ENCODE data around the gene GET4. TPM values are rescaled to one million over a fixed set of nuclear protein-coding genes. Genes with fewer than 3 reads are reported as not detected.
"Not testable (repeated sequence)": the region's sequence is repeated elsewhere in the genome, so short reads cannot be mapped to it uniquely, and the experiment has no call there.

The GET4 gene
- total RNA-seq, 4 donors from 2014 or later, result 29.7 to 93.3 (median 56.8) TPM

DNA sequence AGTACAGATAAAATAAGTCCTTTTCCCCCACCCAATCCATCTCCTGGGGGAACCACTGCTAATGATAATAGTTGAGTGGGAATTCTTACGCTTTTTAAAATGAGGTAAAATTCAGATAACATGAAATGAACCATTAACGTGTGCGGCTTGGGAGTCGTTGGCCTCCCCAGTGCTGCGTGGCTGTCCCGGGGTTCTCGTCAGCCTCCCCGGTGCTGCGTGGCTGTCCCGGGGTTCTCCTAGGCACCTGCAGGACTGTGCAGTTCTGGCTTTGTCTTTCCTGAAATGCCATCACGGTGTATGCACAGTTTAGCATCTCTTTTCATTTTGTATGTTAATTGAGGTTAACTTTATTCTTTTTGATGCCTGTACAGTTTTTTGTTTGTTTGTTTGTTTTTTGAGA is 30.6 kb upstream of the GET4 start:
- no peak for DNase-seq
- peaks cover 0 to 7% (median 0%) of the 10 kb centered on the region in 4 donors for H3K4me1 ChIP-seq
- H3K9me3 ChIP-seq, result no peaks in the 10 kb centered on the region
- no peaks in the 10 kb centered on the region for H3K27me3 ChIP-seq
- no peak overlapping the region for H3K4me3 ChIP-seq
- no peak for TF ChIP-seq CTCF (IDR thresholded peaks at IDR 0.05)
- no peak for TF ChIP-seq POLR2A (IDR thresholded peaks at IDR 0.05)
- no peak overlapping the region for H3K27ac ChIP-seq
- H3K36me3 ChIP-seq, result peaks cover 0 to 66% (median 0%) of the 10 kb centered on the region in 3 donors

DNA sequence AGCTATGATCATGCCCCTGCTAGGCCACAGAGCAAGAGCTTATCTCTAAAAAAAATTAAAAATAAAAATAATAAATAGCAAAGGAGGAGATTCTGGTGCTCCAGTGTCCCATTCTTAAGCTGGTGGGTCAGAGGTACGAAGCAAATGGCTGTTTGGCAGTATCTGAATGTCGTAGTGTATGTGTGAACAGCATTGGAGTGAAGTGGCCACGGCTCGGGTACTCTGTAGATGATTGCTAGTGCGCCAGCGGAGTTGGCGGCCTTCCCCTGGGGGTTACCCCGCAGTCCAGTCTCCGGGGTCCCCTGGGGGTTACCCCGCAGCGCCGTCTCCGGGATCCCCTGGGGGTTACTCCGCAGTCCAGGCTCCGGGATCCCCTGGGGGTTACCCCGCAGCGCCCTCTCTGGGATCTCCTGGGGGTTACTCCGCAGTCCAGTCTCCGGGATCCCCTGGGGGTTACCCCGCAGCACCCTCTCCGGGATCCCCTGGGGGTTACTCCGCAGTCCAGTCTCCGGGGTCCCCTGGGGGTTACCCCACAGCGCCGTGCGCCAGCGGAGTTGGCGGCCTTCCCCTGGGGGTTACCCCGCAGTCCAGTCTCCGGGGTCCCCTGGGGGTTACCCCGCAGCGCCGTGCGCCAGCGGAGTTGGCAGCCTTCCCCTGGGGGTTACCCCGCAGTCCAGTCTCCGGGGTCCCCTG is 29.2 kb upstream of the GET4 start:
- H3K36me3 ChIP-seq, result peaks cover 0 to 70% (median 0%) of the 10 kb centered on the region in 3 donors
- not testable (repeated sequence) for H3K4me3 ChIP-seq, H3K9me3 ChIP-seq, H3K4me1 ChIP-seq, H3K27ac ChIP-seq, DNase-seq, H3K27me3 ChIP-seq

DNA sequence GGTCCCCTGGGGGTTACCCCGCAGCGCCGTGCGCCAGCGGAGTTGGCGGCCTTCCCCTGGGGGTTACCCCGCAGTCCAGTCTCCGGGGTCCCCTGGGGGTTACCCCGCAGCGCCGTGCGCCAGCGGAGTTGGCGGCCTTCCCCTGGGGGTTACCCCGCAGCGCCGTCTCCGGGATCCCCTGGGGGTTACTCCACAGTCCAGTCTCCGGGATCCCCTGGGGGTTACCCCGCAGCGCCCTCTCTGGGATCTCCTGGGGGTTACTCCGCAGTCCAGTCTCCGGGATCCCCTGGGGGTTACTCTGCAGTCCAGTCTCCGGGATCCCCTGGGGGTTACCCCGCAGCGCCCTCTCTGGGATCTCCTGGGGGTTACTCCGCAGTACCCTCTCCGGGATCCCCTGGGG is 28.6 kb upstream of the GET4 start:
- DNase-seq, H3K9me3 ChIP-seq, H3K4me1 ChIP-seq, H3K27ac ChIP-seq, H3K27me3 ChIP-seq, H3K4me3 ChIP-seq: not testable (repeated sequence)
- peaks cover 0 to 70% (median 0%) of the 10 kb centered on the region in 3 donors for H3K36me3 ChIP-seq

DNA sequence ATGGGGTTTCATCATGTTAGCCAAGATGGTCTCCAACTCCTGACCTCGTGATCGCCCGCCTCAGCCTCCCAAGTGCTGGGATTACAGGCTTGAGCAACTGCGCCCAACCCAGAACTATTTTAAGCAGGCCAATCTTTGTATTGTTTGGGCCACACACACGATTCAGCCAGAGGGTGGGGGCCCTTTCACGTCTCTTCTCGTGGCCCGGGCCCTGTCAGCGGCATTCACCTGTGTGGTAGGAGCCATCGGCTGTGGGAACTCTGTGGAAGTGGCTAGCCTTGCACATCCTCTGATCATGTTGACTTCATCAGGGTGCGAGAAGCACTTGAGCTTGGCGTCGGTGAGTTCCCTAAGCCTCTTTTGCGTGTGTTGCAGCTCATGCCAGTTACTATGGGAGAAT is 27.2 kb upstream of the GET4 start:
- DNase-seq, result no peak
- H3K4me1 ChIP-seq, result no peaks in the 10 kb centered on the region
- H3K27me3 ChIP-seq, result no peaks in the 10 kb centered on the region
- H3K9me3 ChIP-seq, result no peaks in the 10 kb centered on the region
- TF ChIP-seq POLR2A (IDR thresholded peaks at IDR 0.05) (no peak), CTCF (IDR thresholded peaks at IDR 0.05) (no peak)
- no peak overlapping the region for H3K27ac ChIP-seq
- no peak overlapping the region for H3K4me3 ChIP-seq
- peaks cover 0 to 70% (median 0%) of the 10 kb centered on the region in 3 donors for H3K36me3 ChIP-seq

- Histone ChIP-seq H3K27ac (no peak overlapping the region), H3K9me3 (no peaks in the 10 kb centered on the region), H3K4me3 (no peak overlapping the region), H3K4me1 (no peaks in the 10 kb centered on the region), H3K36me3 (peaks cover 0 to 70% (median 0%) of the 10 kb centered on the region in 3 donors), H3K27me3 (no peaks in the 10 kb centered on the region)
- no peak for DNase-seq
- TF ChIP-seq CTCF (IDR thresholded peaks at IDR 0.05) (no peak), POLR2A (IDR thresholded peaks at IDR 0.05) (no peak)
Measured at GRCh38 chr7:849781-850180, 26.6 kb upstream of the GET4 start.

DNA sequence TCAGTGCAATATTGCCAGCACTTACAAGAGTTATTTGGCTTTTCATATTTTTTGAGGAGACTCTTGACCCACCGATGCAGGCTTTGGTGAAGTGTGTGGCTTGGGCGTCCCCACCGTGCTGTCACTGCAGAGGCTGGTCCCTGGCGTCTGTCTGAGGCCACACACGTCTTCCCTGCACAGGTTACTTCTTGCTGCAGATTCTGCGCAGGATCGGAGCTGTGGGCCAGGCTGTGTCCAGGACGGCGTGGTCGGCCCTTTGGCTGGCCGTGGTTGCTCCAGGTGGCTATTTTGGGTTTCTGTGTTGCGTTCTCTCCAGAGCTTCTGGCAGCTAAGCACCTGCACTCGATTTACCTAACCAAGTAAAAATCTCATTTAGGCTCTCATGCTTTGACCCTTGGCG is 25.1 kb upstream of the GET4 start:
- Histone ChIP-seq H3K4me3 (no peak overlapping the region), H3K36me3 (peaks cover 0 to 72% (median 0%) of the 10 kb centered on the region in 3 donors), H3K27ac (no peak overlapping the region), H3K9me3 (no peaks in the 10 kb centered on the region), H3K4me1 (no peaks in the 10 kb centered on the region), H3K27me3 (no peaks in the 10 kb centered on the region)
- DNase-seq, result no peak
- TF ChIP-seq POLR2A (IDR thresholded peaks at IDR 0.05) (no peak), CTCF (IDR thresholded peaks at IDR 0.05) (no peak)
